Colonic mucosa (tissue), 4 donors: ENCODE measurements around the gene ABCC8. TPM values are rescaled to one million over a fixed set of nuclear protein-coding genes. Genes with fewer than 3 reads are reported as not detected.

Source experiments
- DNase-seq: peaks from one replicate; pipeline ENCODE4 v3.0.0-alpha.2; 2020
- H3K27ac ChIP-seq: fragments of 200-600 bp; one replicate; pipeline ENCODE4 v1.8.0; 2021
- H3K27me3 ChIP-seq: fragments of 200-600 bp; one replicate; pipeline ENCODE4 v1.8.0; 2021
- H3K36me3 ChIP-seq: fragments of 200-600 bp; one replicate; pipeline ENCODE4 v1.8.0; 2021
- H3K4me1 ChIP-seq: fragments of 200-600 bp; one replicate; pipeline ENCODE4 v1.8.0; 2021; ENCODE audit warnings: mild to moderate bottlenecking
- H3K4me3 ChIP-seq: fragments of 200-600 bp; one replicate; pipeline ENCODE4 v1.8.0; 2021
- H3K9ac ChIP-seq, 2 donors: one replicate each; pipeline ENCODE4 v1.7.0; 2013; ENCODE audit warnings: control low read depth in 2 of 2, low read depth in 2 of 2, low read length in 2 of 2
- H3K9me3 ChIP-seq: fragments of 200-600 bp; one replicate; pipeline ENCODE4 v1.8.0; 2021
- CTCF ChIP-seq: fragments of 200-600 bp; IDR thresholded peaks from one replicate; pipeline ENCODE4 v1.8.0; 2022; ENCODE audit warnings: antibody characterized with exemption, mild to moderate bottlenecking
- intact Hi-C: fragments of 100-400 bp; cut with DNase I; formaldehyde crosslinking; loops from one replicate; pipeline ENCODE4 v1.14.1; 2022
- total RNA-seq, 2 donors: library from RNA; stranded (reverse); fragmentation: NEBNext Ultra II Directional in 1 of 2; extraction: Animal tissue kit (Norgen Biotek cat#: 25700) in 1 of 2; gene quantifications; one replicate each; pipeline ENCODE4 v1.2.1, GENCODE V29; 2021
- donor health status: healthy.
- donor health status: DM: no; HTN: no; CAD: no.
- donor health status: DM: no; HTN: no; CAD: no.

ABCC8 gene
- total RNA-seq, 2 donors from 2014 or later, result 2.1 to 4.7 TPM

DNA sequence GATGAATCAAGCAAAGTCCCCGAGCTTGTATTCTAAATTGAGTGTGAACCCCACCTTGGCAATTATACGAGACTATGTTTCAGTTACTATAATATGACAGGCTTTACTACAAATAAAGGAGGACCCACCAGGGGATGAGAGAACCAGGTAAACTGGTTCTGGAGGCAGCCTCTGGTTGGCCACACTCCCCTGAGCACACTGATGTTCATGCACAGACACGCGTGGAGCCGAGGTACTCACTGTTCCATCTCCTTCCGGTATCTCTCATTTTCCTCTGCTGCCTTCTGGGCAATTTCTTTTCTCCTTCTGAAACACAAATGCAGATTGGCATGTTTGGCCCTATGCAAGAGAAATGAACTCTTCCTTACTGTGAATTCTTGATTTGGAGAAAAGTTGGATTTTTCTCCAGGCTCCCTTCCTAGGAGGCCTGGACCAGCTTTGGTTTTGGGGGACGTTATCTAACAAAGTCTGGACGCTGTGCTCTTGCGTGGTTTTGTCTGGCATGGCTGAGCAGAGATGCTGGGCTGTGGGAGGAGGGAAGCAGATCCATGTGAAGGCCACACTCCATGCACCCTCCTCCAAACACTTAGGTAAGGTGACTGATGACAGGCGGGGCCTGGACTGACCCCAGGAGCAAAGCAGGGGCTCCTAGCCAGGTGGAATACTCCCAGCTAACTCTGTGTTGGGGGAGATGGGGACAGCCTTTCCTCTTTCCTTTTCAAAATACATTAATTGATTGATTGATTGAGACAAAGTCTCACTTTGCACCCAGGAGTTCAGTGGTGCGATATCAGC is 44.7 kb upstream of the ABCC8 start:
- intact Hi-C loops, result no loop called here
- no peak overlapping the region for H3K27ac ChIP-seq
- no peaks in the 10 kb centered on the region for H3K27me3 ChIP-seq
- no peaks in the 10 kb centered on the region for H3K36me3 ChIP-seq
- no peak overlapping the region for H3K9ac ChIP-seq
- no peak for DNase-seq
- H3K9me3 ChIP-seq, result no peaks in the 10 kb centered on the region
- H3K4me3 ChIP-seq, result no peak overlapping the region
- H3K4me1 ChIP-seq, result no peaks in the 10 kb centered on the region
- no peak for TF ChIP-seq CTCF

DNA sequence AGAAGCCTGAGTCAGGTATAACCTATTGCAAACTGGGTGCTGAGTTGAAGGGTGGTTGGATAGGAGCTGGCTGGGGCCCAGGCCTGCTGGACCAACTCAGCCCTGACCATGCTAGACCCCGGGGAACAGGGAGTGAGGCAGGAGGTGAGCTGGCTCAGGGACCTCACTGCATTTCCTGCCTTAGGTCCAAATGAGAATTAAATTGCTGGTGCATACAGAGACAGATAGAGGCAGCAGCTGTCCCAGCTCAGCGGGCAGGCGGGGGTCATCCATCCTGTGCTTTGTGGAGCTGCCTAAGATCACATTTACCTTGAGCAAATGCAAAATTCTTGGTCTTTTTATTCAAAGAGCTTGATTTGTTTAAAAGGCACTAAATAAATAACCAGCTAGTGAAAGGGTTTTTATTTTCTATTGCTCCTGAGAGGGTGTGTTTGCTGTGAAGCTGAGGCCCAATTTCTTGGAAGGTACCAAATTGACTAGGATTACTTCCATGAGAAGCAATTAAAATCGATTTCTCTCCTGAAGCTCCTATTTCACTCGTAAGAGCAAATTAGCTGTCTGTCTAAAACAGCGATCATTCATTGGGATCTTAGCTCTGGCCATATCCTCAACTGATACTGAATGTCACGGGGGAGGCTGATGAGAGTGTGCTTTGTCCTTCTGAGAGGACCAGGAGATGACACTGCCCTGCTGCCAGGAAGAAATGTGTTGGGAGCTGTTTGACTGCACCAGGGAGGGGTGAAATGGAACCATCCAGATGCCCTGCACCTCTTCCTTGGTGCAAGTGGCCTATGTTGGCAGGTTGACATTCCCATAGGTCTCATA is 42.6 kb upstream of the ABCC8 start:
- Histone ChIP-seq H3K4me3 (no peak overlapping the region), H3K4me1 (no peaks in the 10 kb centered on the region), H3K27me3 (no peaks in the 10 kb centered on the region), H3K36me3 (no peaks in the 10 kb centered on the region), H3K9me3 (no peaks in the 10 kb centered on the region), H3K9ac (no peak overlapping the region), H3K27ac (no peak overlapping the region)
- intact Hi-C loops, result no loop called here
- no peak for TF ChIP-seq CTCF
- DNase-seq, result no peak

DNA sequence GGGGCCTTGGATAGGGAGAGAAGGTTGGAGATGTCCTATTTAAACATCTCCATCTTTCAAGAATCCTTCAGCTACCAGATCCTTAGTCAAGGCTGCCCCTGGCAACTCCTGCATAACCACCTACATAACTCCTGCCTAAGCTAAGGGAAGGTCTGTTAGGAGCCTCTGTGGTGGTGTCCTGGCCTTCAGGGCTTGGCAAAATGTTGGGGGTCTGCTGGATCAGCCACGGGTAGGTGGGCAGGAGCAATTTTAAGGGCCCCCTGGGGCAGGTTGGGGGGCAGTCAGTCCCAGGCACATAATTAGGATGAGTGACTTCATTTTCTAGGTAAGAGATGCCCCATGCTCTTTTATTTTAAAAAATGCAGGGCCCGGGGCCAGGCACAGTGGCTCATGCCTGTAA is 41.7 kb upstream of the ABCC8 start:
- H3K9me3 ChIP-seq, result no peaks in the 10 kb centered on the region
- H3K27me3 ChIP-seq, result no peaks in the 10 kb centered on the region
- no peaks in the 10 kb centered on the region for H3K36me3 ChIP-seq
- no peaks in the 10 kb centered on the region for H3K4me1 ChIP-seq
- no peak for TF ChIP-seq CTCF
- no peak overlapping the region for H3K27ac ChIP-seq
- no peak overlapping the region for H3K9ac ChIP-seq
- no peak overlapping the region for H3K4me3 ChIP-seq
- DNase-seq, result no peak
- intact Hi-C loops, result no loop called here

DNA sequence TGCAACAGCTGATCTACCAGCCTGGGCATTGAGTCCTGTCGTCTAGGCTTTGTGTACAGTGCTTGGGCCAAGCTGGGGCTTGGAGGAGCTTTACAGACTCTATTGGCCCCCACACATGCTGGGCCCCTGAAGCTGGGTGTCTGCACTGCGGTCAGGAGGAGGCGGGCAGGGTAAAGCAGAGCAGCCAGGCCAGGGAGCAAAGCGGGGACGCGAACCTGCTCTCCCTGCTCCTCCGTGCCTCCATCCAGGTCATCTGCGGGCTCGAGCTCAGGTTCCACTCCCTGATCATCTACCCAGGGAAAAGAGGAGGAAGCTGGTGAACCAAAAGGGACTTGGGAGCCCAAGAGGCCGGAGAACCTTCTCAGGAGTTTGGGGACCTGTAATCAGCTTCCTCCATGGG is 40.5 kb upstream of the ABCC8 start:
- Histone ChIP-seq H3K4me1 (no peaks in the 10 kb centered on the region), H3K36me3 (no peaks in the 10 kb centered on the region), H3K4me3 (no peak overlapping the region), H3K9me3 (no peaks in the 10 kb centered on the region), H3K27me3 (no peaks in the 10 kb centered on the region), H3K27ac (no peak overlapping the region), H3K9ac (no peak overlapping the region)
- DNase-seq, result no peak
- no peak for TF ChIP-seq CTCF
- intact Hi-C loops, result no loop called here

DNA sequence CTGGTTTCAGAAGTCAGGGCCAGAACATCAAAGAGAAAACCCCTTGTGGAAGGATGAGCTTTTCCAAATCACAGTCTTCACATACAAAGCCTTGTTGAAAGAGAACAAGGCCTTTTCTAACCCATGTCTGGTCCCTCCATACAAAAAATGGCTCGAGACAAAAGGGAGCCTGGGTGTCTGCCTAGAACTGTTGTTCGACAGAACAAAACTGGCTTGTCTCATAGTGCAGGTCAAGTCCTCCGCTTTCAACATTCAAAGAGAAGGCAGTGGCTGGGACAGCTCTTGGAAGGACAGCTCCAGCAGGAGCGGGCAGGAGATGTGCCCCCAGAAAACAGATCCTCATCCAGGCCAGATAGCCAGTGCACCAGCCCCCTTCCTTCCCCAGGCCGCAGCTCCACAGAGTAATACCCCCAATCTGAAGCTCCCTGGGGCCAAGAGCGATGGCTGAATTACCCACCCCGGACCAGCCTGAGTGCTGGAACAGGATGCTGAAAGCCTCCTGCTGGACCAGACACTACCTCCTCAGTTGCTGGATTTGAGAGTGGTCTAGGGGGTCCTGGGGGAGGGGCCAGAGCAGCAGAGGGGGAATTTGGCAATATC is 40.0 kb upstream of the ABCC8 start:
- Histone ChIP-seq H3K4me1 (no peaks in the 10 kb centered on the region), H3K27me3 (no peaks in the 10 kb centered on the region)

More for the DNA sequence above, 40.0 kb upstream of the ABCC8 start:
- H3K4me3 ChIP-seq, result no peak overlapping the region
- no peaks in the 10 kb centered on the region for H3K36me3 ChIP-seq
- TF ChIP-seq CTCF, result no peak
- intact Hi-C loops, result no loop called here
- no peaks in the 10 kb centered on the region for H3K9me3 ChIP-seq
- H3K9ac ChIP-seq, result no peak overlapping the region
- H3K27ac ChIP-seq, result no peak overlapping the region
- no peak for DNase-seq
